GM21515 (cell line): ENCODE data around the gene HBB.

ENCODE experiments used
- ATAC-seq: cut with Tn5 transposase; IDR thresholded peaks from one replicate; pipeline ENCODE4 v1.9.1; 2021; ENCODE audit not compliant: unreplicated experiment

HBB gene

GRCh38 chr11:5228124-5228523, 1.3 kb upstream of the HBB start:
- no peak for ATAC-seq

- no peak for ATAC-seq
Observed at GRCh38 chr11:5227681-5228080, 810 bp upstream of the HBB start.

GRCh38 chr11:5225480-5225871, 1.4 kb downstream of the HBB start:
- ATAC-seq, result no peak

- ATAC-seq, result no peak
Observed at GRCh38 chr11:5224538-5225479, 2.1 kb downstream of the HBB start.

GRCh38 chr11:5223686-5224085, 3.2 kb downstream of the HBB start:
- ATAC-seq, result no peak

GRCh38 chr11:5223146-5223545, 3.7 kb downstream of the HBB start:
- no peak for ATAC-seq

GRCh38 chr11:5210376-5210885, 16.4 kb downstream of the HBB start:
- no peak for ATAC-seq

GRCh38 chr11:5204787-5205186, 22.1 kb downstream of the HBB start:
- ATAC-seq, result no peak

GRCh38 chr11:5203366-5203765, 23.5 kb downstream of the HBB start:
- ATAC-seq, result no peak

GRCh38 chr11:5200582-5200981, 26.3 kb downstream of the HBB start, which contains the start of gene OR51V1:
Gene OR51V1 (minus strand): TSS chr11:5200682. CDS start chr11:5200682, 0 bp downstream.
- no peak for ATAC-seq

GRCh38 chr11:5198285-5198684, 28.6 kb downstream of the HBB start:
- no peak for ATAC-seq

GRCh38 chr11:5197536-5197935, 29.3 kb downstream of the HBB start:
- ATAC-seq, result no peak

- no peak for ATAC-seq
Observed at GRCh38 chr11:5196731-5197130, 30.1 kb downstream of the HBB start.

- ATAC-seq, result no peak
Observed at GRCh38 chr11:5196067-5196466, 30.8 kb downstream of the HBB start.

GRCh38 chr11:5192738-5193137, 34.1 kb downstream of the HBB start:
- no peak for ATAC-seq

GRCh38 chr11:5188201-5188600, 38.7 kb downstream of the HBB start:
- ATAC-seq, result no peak

- ATAC-seq, result no peak
Observed at GRCh38 chr11:5178046-5178837, 48.6 kb downstream of the HBB start.
